B cell (primary cell): ENCODE results near the gene RPP25L.

Experiments used
- EZH2 ChIP-seq: IDR thresholded peaks from 2 replicates; pipeline ENCODE4 v1.6.1; 2012; ENCODE audit warnings: borderline replicate concordance, low read depth, mild to moderate bottlenecking, moderate library complexity, low read length; ENCODE audit not compliant: insufficient read depth, poor library complexity, severe bottlenecking
- TF ChIP-seq, protein P1 (sequence below): fragments of 200-600 bp; IDR thresholded peaks from one replicate; pipeline ENCODE4 v1.8.0; 2022; ENCODE audit warnings: antibody characterized with exemption, mild to moderate bottlenecking

DNA sequence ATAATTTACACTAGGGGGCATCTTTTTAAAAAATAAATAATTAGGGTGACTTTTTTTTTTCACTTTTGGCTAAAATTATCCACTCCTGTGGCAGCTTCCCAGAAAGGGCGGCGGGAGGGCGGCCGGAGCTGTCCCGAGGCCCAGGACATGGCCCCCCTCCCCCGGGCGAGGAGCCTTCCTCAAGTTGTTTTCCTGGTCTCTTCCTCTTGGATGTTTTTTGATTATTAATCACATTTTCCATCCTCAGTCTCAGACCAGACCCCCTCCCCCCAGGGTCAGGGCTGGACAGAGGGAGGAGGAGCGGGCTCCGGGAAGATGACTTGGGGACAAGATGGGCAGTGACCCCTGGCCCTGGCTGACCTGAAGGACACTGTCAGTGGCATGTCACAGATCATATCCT is 17.7 kb downstream of the RPP25L start:
- TF ChIP-seq, protein P1, sequence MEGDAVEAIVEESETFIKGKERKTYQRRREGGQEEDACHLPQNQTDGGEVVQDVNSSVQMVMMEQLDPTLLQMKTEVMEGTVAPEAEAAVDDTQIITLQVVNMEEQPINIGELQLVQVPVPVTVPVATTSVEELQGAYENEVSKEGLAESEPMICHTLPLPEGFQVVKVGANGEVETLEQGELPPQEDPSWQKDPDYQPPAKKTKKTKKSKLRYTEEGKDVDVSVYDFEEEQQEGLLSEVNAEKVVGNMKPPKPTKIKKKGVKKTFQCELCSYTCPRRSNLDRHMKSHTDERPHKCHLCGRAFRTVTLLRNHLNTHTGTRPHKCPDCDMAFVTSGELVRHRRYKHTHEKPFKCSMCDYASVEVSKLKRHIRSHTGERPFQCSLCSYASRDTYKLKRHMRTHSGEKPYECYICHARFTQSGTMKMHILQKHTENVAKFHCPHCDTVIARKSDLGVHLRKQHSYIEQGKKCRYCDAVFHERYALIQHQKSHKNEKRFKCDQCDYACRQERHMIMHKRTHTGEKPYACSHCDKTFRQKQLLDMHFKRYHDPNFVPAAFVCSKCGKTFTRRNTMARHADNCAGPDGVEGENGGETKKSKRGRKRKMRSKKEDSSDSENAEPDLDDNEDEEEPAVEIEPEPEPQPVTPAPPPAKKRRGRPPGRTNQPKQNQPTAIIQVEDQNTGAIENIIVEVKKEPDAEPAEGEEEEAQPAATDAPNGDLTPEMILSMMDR = no peak
- TF ChIP-seq EZH2 = no peak
